K562 (cell line): ENCODE measurements around the gene CDH19. TPM values are rescaled to one million over a fixed set of nuclear protein-coding genes. Genes with fewer than 3 reads are reported as not detected.

Source experiments
- ATAC-seq: fragments of 200-7000 bp; cut with Tn5 transposase; 3 replicates; pipeline ENCODE4 v1.9.1; 2020; ENCODE audit warnings: moderate library complexity
- Bru-seq: library from RNA; stranded (reverse); fragments of 400-500 nt; gene quantifications from one replicate; lab custom pipeline; 2021; lab: Mats Ljungman, UMichigan
- BruChase-seq, 2 experiments: library from RNA; stranded (reverse); fragments of 400-500 nt; gene quantifications; one replicate each; lab custom pipeline; 2021; lab: Mats Ljungman, UMichigan
- BruUV-seq: library from RNA; stranded (reverse); fragments of 400-500 nt; replicated peaks from 2 replicates; lab custom pipeline; 2021; lab: Mats Ljungman, UMichigan
- CTCF ChIA-PET: fragments of 300-600 bp; formaldehyde crosslinking; extraction: SDS; loops from one replicate; lab custom pipeline; 2021; ENCODE audit warnings: low intra/inter-chr PET ratio; lab: Yijun Ruan, JAX
- POLR2A ChIA-PET: fragments of 300-600, 350-650 bp; sonication (Branson Sonifier 250); formaldehyde crosslinking; extraction: SDS; loops from one replicate; lab custom pipeline; 2021; ENCODE audit warnings: antibody characterized with exemption, inconsistent platforms; lab: Yijun Ruan, JAX
- DNase-seq, 4 experiments: peaks; one replicate each; pipeline versions ENCODE4 v3.0.0 to v3.0.0-alpha.2; 2011 to 2018; ENCODE audit warnings: low spot score in 3 of 4, mixed read lengths in 3 of 4; ENCODE audit errors: extremely low read depth in 1 of 4
- FAIRE-seq: peaks from 2 replicates; lab custom pipeline; 2011; peaks lifted over from hg19 to GRCh38; lab: Jason Lieb, UNC
- H2AFZ ChIP-seq: 2 replicates; pipeline ENCODE4 v1.6.0; 2011; ENCODE audit warnings: low read depth, low read length, control low read depth, inconsistent platforms
- H3K27ac ChIP-seq: fragments of 200-600 bp; 3 replicates; pipeline ENCODE4 v1.8.0; 2011; ENCODE audit warnings: low read depth, mild to moderate bottlenecking, control low read depth, inconsistent platforms, low read length, moderate library complexity, mixed read lengths; ENCODE audit errors: extremely low read depth
- H3K27me3 ChIP-seq, 2 experiments: fragments of 300-600 bp in 1 of 2; 2 replicates in 1 of 2; 3 replicates in 1 of 2; pipeline versions ENCODE4 v1.6.0 to v1.8.0; 2011; ENCODE audit warnings: inconsistent platforms in 2 of 2, low read length in 2 of 2, mild to moderate bottlenecking in 1 of 2, mixed read lengths in 1 of 2, moderate library complexity in 1 of 2; ENCODE audit not compliant: control insufficient read depth in 2 of 2, insufficient read depth in 2 of 2
- H3K36me3 ChIP-seq: fragments of 300-600 bp; 3 replicates; pipeline ENCODE4 v1.8.0; 2011; ENCODE audit warnings: mild to moderate bottlenecking, low read length, inconsistent platforms; ENCODE audit not compliant: control insufficient read depth, insufficient read depth
- H3K4me1 ChIP-seq, 2 experiments: fragments of 200-600 bp in 1 of 2; replicated peaks in 1 of 2; 2 replicates in 1 of 2; 3 replicates in 1 of 2; pipeline versions ENCODE4 v1.5.1 to v1.8.0; 2011; ENCODE audit warnings: inconsistent platforms in 2 of 2, low read length in 2 of 2, mild to moderate bottlenecking in 1 of 2, mixed read lengths in 1 of 2, moderate library complexity in 1 of 2; ENCODE audit not compliant: control insufficient read depth in 2 of 2, insufficient read depth in 2 of 2
- H3K4me2 ChIP-seq: 2 replicates; pipeline ENCODE4 v1.6.1; 2011; ENCODE audit warnings: low read length, control low read depth, inconsistent platforms, mixed read lengths; ENCODE audit not compliant: insufficient read depth
- H3K4me3 ChIP-seq: fragments of 200-600 bp; sonication (generic), shearing (Covaris generic); 2 replicates; pipeline ENCODE4 v1.5.1; 2016; ENCODE audit warnings: control low read depth, inconsistent platforms
- H3K79me2 ChIP-seq: fragments of 200-600 bp; 3 replicates; pipeline ENCODE4 v1.8.0; 2011; ENCODE audit warnings: low read length, inconsistent platforms; ENCODE audit not compliant: control insufficient read depth, insufficient read depth
- H3K9ac ChIP-seq, 2 experiments: 2 replicates each; pipeline versions ENCODE4 v1.6.0 to v1.6.1; 2011; ENCODE audit warnings: low read depth in 2 of 2, low read length in 2 of 2, control low read depth in 1 of 2, inconsistent platforms in 1 of 2, mild to moderate bottlenecking in 1 of 2, mixed read lengths in 1 of 2; ENCODE audit not compliant: insufficient read depth in 1 of 2
- H3K9me1 ChIP-seq: one replicate; pipeline ENCODE4 v1.6.0; 2011; ENCODE audit warnings: inconsistent platforms, mild to moderate bottlenecking, low read length, moderate library complexity; ENCODE audit not compliant: control insufficient read depth, insufficient read depth
- H3K9me3 ChIP-seq: replicated peaks from 2 replicates; pipeline ENCODE4 v1.5.1; 2011; ENCODE audit warnings: low read depth, low read length, inconsistent platforms; ENCODE audit not compliant: control insufficient read depth, insufficient read depth
- H4K20me1 ChIP-seq: replicated peaks from 2 replicates; pipeline ENCODE4 v1.6.1; 2011; ENCODE audit warnings: low read length, inconsistent platforms, mixed read lengths; ENCODE audit not compliant: control insufficient read depth, insufficient read depth
- NR4A1 ChIP-seq, 2 experiments: fragments of 250-450 bp in 1 of 2; fragments of 450-650 bp in 1 of 2; sonication (Bioruptor Pico) in 1 of 2; IDR thresholded peaks; 2 replicates each; pipeline versions ENCODE4 v1.4.0 to v1.6.1; 2016 to 2020; ENCODE audit warnings: mild to moderate bottlenecking in 2 of 2, missing compliant biosample characterization in 1 of 2, missing genetic modification characterization in 1 of 2, moderate library complexity in 1 of 2
- ZNF609 ChIP-seq: sonication (generic); formaldehyde crosslinking; IDR thresholded peaks from 2 replicates; pipeline ENCODE4 v1.8.1; 2023; ENCODE audit warnings: missing genetic modification reagents, mild to moderate bottlenecking, borderline replicate concordance
- WGBS: fragments of 100-300 bp; shearing (Covaris generic); methylation state at CpG from one replicate; pipeline ENCODE4 v1.1.6; 2016; ENCODE audit warnings: low coverage, mixed read lengths; ENCODE audit not compliant: insufficient coverage; ENCODE audit errors: missing lambda C conversion rate; 5-methylcytosine and 5-hydroxymethylcytosine counted together
- in situ Hi-C: fragments of 300-500 bp; cut with MboI; formaldehyde crosslinking; loops from 4 replicates; pipeline ENCODE4 v1.15.0; 2018; ENCODE audit warnings: inconsistent platforms, mixed read lengths
- intact Hi-C: fragments of 100-400 bp; cut with micrococcal nuclease; formaldehyde crosslinking; loops from 2 replicates; pipeline ENCODE4 v1.14.2; 2022
- long read RNA-seq, 3 experiments: library from polyadenylated mRNA in 2 of 3; library from RNA in 1 of 3; unstranded in 2 of 3; stranded (forward) in 1 of 3; transcript quantifications; one replicate each; pipeline ENCODE4 v2.0.0, GENCODE V29; 2019 to 2022
- polyA minus RNA-seq, 3 experiments: library from RNA; depleted of rRNA, polyadenylated mRNA; stranded (reverse); fragments of >200 nt; gene quantifications; 2 replicates each; pipeline ENCODE4 v1.2.3, GENCODE V29; 2011
- polyA plus RNA-seq, 8 experiments: library from polyadenylated mRNA; depleted of rRNA in 4 of 8; stranded (reverse) in 5 of 8; unstranded in 3 of 8; fragments of >200 nt; fragmentation: Nextera tagmentation in 2 of 8; fragmentation: Illumina TruSeq in 1 of 8; extraction: Ambion mirVana in 2 of 8; extraction: Trizol in 1 of 8; gene quantifications; 2 replicates each; pipeline versions ENCODE4 v1.2.1 to v1.2.3, GENCODE V29; 2011 to 2014; ENCODE audit warnings: inconsistent platforms in 1 of 8, missing spikeins in 1 of 8
- total RNA-seq, 7 experiments: library from RNA; depleted of rRNA in 6 of 7; stranded (reverse); fragments of >200 nt in 6 of 7; fragmentation: Illumina TruSeq in 2 of 7; extraction: Trizol in 2 of 7; gene quantifications; 2 replicates each; pipeline versions ENCODE4 v1.2.1 to v1.2.3, GENCODE V29; 2011 to 2021; ENCODE audit warnings: low replicate concordance in 1 of 7
- TF ChIP-seq, protein P1 (sequence below): IDR thresholded peaks from 2 replicates; pipeline ENCODE4 v1.6.1; 2014; ENCODE audit warnings: antibody characterized with exemption
- TF ChIP-seq, protein P2 (sequence below): fragments of 450-650 bp; formaldehyde crosslinking; IDR thresholded peaks from 2 replicates; pipeline ENCODE4 v1.4.0; 2022; ENCODE audit warnings: missing genetic modification characterization
- TF ChIP-seq, protein P3 (sequence below): sonication (generic); formaldehyde crosslinking; IDR thresholded peaks from 2 replicates; pipeline ENCODE4 v1.8.1; 2023; ENCODE audit warnings: mild to moderate bottlenecking, missing genetic modification reagents

CDH19 gene
- total RNA-seq (2011; cell fraction: chromatin; rRNA removed; ENCODE audit: low replicate concordance): not detected in 2 replicates
- not detected in 2 replicates for total RNA-seq (2011; cell fraction: nucleolus; rRNA removed)
- total RNA-seq (2011; cell fraction: nucleoplasm; rRNA removed): not detected in 2 replicates
- total RNA-seq (2014; rRNA removed) (not detected in 2 replicates), total RNA-seq (2014; rRNA removed; fragmentation: Illumina TruSeq; extraction: Trizol) (not detected in 2 replicates), total RNA-seq (2015; rRNA removed; fragmentation: Illumina TruSeq; extraction: Trizol) (not detected in 2 replicates), total RNA-seq (2021) (not detected in 2 replicates), polyA plus RNA-seq (2011; rRNA removed) (not detected in 2 replicates), polyA plus RNA-seq (2014; fragmentation: Illumina TruSeq; extraction: Trizol) (not detected in 2 replicates), polyA plus RNA-seq (2014; fragmentation: Nextera tagmentation; extraction: Ambion mirVana) (not detected), polyA plus RNA-seq (2014; rRNA removed) (not detected in 2 replicates), polyA minus RNA-seq (2011; rRNA and poly(A)+ RNA removed) (not detected in 2 replicates), Bru-seq, nascent RNA (not detected), BruChase-seq, experiment 1, labeled RNA remaining after a 2-hour chase (not detected), BruChase-seq, experiment 2, labeled RNA remaining after a 6-hour chase (percentile 0 among the genes with signal in this experiment)
- polyA plus RNA-seq (2011; cell fraction: cytosol; rRNA removed): not detected in 2 replicates
- polyA plus RNA-seq (2011; cell fraction: nucleus; rRNA removed): not detected in 2 replicates
- polyA plus RNA-seq (2012): not detected in 2 replicates
- not detected in 2 replicates for polyA minus RNA-seq (2011; cell fraction: cytosol; rRNA and poly(A)+ RNA removed)
- not detected in 2 replicates for polyA minus RNA-seq (2011; cell fraction: nucleus; rRNA and poly(A)+ RNA removed)
- long read RNA-seq, experiment 1: 0 reads
- long read RNA-seq, experiment 2: 0 reads
- long read RNA-seq, experiment 3: 0 reads

GRCh38 chr18:66603941-66604627 is at the start of gene CDH19:
CDH19 (minus strand) TSS chr18:66604090; CDS start chr18:66572204, 31,886 bp downstream.
- no peak within 1 kb of the TSS for H3K27ac ChIP-seq
- no peak for DNase-seq
- intact Hi-C loops: no loop called here
- H3K4me2 ChIP-seq: no peak within 1 kb of the TSS
- no peaks in the 10 kb centered on the region for H3K27me3 ChIP-seq
- no peaks in the 10 kb centered on the region for H3K4me1 ChIP-seq
- POLR2A ChIA-PET: no interaction called here
- CTCF ChIA-PET: no interaction called here
- in situ Hi-C loops: no loop called here
- no peaks in the 10 kb centered on the region for H3K36me3 ChIP-seq
- H3K9me3 ChIP-seq: no peaks in the 10 kb centered on the region
- H3K9me1 ChIP-seq: no peaks in the 10 kb centered on the region
- H3K9ac ChIP-seq: no peak within 1 kb of the TSS
- no peaks in the 10 kb centered on the region for H3K79me2 ChIP-seq
- no TSS peak for BruUV-seq
- H3K4me3 ChIP-seq: no peak within 1 kb of the TSS
- H4K20me1 ChIP-seq: no peaks in the 10 kb centered on the region
- no peak for ATAC-seq
- no peak within 1 kb of the TSS for H2AFZ ChIP-seq
- FAIRE-seq: no peak
- WGBS: 0% methylated on average over 9 of the region's 9 CpGs
- no peak for TF ChIP-seq ZNF609 (CRISPR knock-in tag)
- TF ChIP-seq, protein P1, sequence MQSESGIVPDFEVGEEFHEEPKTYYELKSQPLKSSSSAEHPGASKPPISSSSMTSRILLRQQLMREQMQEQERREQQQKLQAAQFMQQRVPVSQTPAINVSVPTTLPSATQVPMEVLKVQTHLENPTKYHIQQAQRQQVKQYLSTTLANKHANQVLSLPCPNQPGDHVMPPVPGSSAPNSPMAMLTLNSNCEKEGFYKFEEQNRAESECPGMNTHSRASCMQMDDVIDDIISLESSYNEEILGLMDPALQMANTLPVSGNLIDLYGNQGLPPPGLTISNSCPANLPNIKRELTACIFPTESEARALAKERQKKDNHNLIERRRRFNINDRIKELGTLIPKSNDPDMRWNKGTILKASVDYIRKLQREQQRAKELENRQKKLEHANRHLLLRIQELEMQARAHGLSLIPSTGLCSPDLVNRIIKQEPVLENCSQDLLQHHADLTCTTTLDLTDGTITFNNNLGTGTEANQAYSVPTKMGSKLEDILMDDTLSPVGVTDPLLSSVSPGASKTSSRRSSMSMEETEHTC: no peak
- TF ChIP-seq, protein P2, sequence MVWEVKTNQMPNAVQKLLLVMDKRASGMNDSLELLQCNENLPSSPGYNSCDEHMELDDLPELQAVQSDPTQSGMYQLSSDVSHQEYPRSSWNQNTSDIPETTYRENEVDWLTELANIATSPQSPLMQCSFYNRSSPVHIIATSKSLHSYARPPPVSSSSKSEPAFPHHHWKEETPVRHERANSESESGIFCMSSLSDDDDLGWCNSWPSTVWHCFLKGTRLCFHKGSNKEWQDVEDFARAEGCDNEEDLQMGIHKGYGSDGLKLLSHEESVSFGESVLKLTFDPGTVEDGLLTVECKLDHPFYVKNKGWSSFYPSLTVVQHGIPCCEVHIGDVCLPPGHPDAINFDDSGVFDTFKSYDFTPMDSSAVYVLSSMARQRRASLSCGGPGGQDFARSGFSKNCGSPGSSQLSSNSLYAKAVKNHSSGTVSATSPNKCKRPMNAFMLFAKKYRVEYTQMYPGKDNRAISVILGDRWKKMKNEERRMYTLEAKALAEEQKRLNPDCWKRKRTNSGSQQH (CRISPR knock-in tag): no peak
- TF ChIP-seq, protein P3, sequence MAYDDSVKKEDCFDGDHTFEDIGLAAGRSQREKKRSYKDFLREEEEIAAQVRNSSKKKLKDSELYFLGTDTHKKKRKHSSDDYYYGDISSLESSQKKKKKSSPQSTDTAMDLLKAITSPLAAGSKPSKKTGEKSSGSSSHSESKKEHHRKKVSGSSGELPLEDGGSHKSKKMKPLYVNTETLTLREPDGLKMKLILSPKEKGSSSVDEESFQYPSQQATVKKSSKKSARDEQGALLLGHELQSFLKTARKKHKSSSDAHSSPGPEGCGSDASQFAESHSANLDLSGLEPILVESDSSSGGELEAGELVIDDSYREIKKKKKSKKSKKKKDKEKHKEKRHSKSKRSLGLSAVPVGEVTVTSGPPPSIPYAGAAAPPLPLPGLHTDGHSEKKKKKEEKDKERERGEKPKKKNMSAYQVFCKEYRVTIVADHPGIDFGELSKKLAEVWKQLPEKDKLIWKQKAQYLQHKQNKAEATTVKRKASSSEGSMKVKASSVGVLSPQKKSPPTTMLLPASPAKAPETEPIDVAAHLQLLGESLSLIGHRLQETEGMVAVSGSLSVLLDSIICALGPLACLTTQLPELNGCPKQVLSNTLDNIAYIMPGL: no peak
- no peak for TF ChIP-seq NR4A1 (CRISPR knock-in tag; IDR thresholded peaks at IDR 0.05)
- no peak for TF ChIP-seq NR4A1 (tag; IDR thresholded peaks at IDR 0.05)
